DMS114 treated with DMSO at 0.1 percent for 48 hours (cell line): ENCODE data around the gene ASAP2.

Experiments used
- DNase-seq: peaks from one replicate; lab custom pipeline; 2025; ENCODE audit not compliant: unreplicated experiment; lab: John Stamatoyannopoulos, UW

ASAP2 gene

GRCh38 chr2:9230051-9230802, 23.6 kb downstream of the ASAP2 start:
- DNase-seq: no peak

GRCh38 chr2:9230881-9231280, 24.3 kb downstream of the ASAP2 start:
- DNase-seq: no peak

GRCh38 chr2:9231291-9232165, 24.9 kb downstream of the ASAP2 start:
- DNase-seq: no peak

GRCh38 chr2:9232166-9232479, 25.5 kb downstream of the ASAP2 start:
- no peak for DNase-seq

- DNase-seq: no peak
These were observed 26.3 kb downstream of the ASAP2 start for GRCh38 chr2:9232886-9233285.

GRCh38 chr2:9234680-9235146, 28.1 kb downstream of the ASAP2 start:
- no peak for DNase-seq

GRCh38 chr2:9235147-9236044, 28.8 kb downstream of the ASAP2 start:
- no peak for DNase-seq

- no peak for DNase-seq
These were observed 29.4 kb downstream of the ASAP2 start for GRCh38 chr2:9236045-9236344.

GRCh38 chr2:9236867-9237266, 30.3 kb downstream of the ASAP2 start:
- DNase-seq: no peak

- no peak for DNase-seq
These were observed 31.2 kb downstream of the ASAP2 start for GRCh38 chr2:9237831-9238230.

GRCh38 chr2:9238591-9239326, 32.1 kb downstream of the ASAP2 start:
- no peak for DNase-seq

- no peak for DNase-seq
These were observed 33.0 kb downstream of the ASAP2 start for GRCh38 chr2:9239616-9240015.

GRCh38 chr2:9240745-9241144, 34.1 kb downstream of the ASAP2 start:
- no peak for DNase-seq

GRCh38 chr2:9241233-9241632, 34.6 kb downstream of the ASAP2 start:
- no peak for DNase-seq

- no peak for DNase-seq
These were observed 36.7 kb downstream of the ASAP2 start for GRCh38 chr2:9243357-9243756.

- no peak for DNase-seq
These were observed 38.5 kb downstream of the ASAP2 start for GRCh38 chr2:9244985-9245544.

- DNase-seq: no peak
These were observed 40.6 kb downstream of the ASAP2 start for GRCh38 chr2:9247177-9247576.

- DNase-seq: no peak
These were observed 41.2 kb downstream of the ASAP2 start for GRCh38 chr2:9247786-9248185.

- DNase-seq: no peak
These were observed 41.8 kb downstream of the ASAP2 start for GRCh38 chr2:9248363-9248762.

GRCh38 chr2:9249020-9249800, 42.6 kb downstream of the ASAP2 start:
- DNase-seq: no peak
